HL-60 (cell line): Measurements from ENCODE around the gene JPH4.

ENCODE experiments used
- CTCF ChIP-seq: IDR thresholded peaks from one replicate; pipeline ENCODE4 v1.5.1; 2011; ENCODE audit warnings: low read length, control low read depth, inconsistent platforms; ENCODE audit not compliant: insufficient read depth
- GABPA ChIP-seq: IDR thresholded peaks from 2 replicates; pipeline ENCODE4 v1.6.1; 2012; ENCODE audit warnings: low read depth
- POLR2AphosphoS5 ChIP-seq: IDR thresholded peaks from 2 replicates; pipeline ENCODE4 v1.6.1; 2012; ENCODE audit warnings: low read depth

GRCh38 chr14:23547924-23548323 is 30.7 kb downstream of the JPH4 start:
- TF ChIP-seq POLR2AphosphoS5 (no peak), CTCF (no peak), GABPA (no peak)
